Spleen (tissue), 11 donors: Measurements from ENCODE around the gene NCOA6. TPM values are rescaled to one million over a fixed set of nuclear protein-coding genes. Genes with fewer than 3 reads are reported as not detected.

Experiments used
- DNase-seq: peaks from one replicate; pipeline ENCODE4 v3.0.0-alpha.2; 2020
- H3K27ac ChIP-seq, 8 donors: fragments of 200-600 bp; sonication (generic) in 7 of 8; 1 replicate in 4 of 8; 2 replicates in 4 of 8; pipeline versions ENCODE4 v1.5.0 to v1.8.0; 2016 to 2021; ENCODE audit warnings: inconsistent platforms in 4 of 8, mild to moderate bottlenecking in 4 of 8, moderate library complexity in 1 of 8
- H3K27me3 ChIP-seq, 7 donors: fragments of 200-600 bp; sonication (generic) in 6 of 7; replicated peaks in 1 of 7; 1 replicate in 4 of 7; 2 replicates in 3 of 7; pipeline versions ENCODE4 v1.5.0 to v1.8.0; 2016 to 2021; ENCODE audit warnings: inconsistent platforms in 3 of 7, mild to moderate bottlenecking in 1 of 7
- H3K36me3 ChIP-seq, 6 donors: fragments of 200-600 bp; sonication (generic) in 5 of 6; 1 replicate in 4 of 6; 2 replicates in 2 of 6; pipeline versions ENCODE4 v1.5.0 to v1.8.0; 2016 to 2021; ENCODE audit warnings: inconsistent platforms in 2 of 6
- H3K4me1 ChIP-seq, 6 donors: fragments of 200-600 bp; sonication (generic) in 5 of 6; 1 replicate in 3 of 6; 2 replicates in 3 of 6; pipeline versions ENCODE4 v1.5.0 to v1.8.0; 2016 to 2021; ENCODE audit warnings: inconsistent platforms in 3 of 6
- H3K4me3 ChIP-seq, 8 donors: fragments of 200-600 bp; sonication (generic) in 7 of 8; 1 replicate in 4 of 8; 2 replicates in 4 of 8; pipeline versions ENCODE4 v1.5.0 to v1.8.0; 2016 to 2021; ENCODE audit warnings: inconsistent platforms in 4 of 8, mild to moderate bottlenecking in 4 of 8, moderate library complexity in 2 of 8
- H3K9me3 ChIP-seq, 8 donors: fragments of 200-600 bp; sonication (generic) in 7 of 8; 1 replicate in 4 of 8; 2 replicates in 4 of 8; pipeline versions ENCODE4 v1.5.0 to v1.8.0; 2016 to 2021; ENCODE audit warnings: inconsistent platforms in 4 of 8
- CTCF ChIP-seq, 11 experiments: fragments of 200-600 bp in 7 of 11; fragments of 450-650 bp in 4 of 11; sonication (generic) in 4 of 11; IDR thresholded peaks in 8 of 11; conservative IDR thresholded peaks in 3 of 11; 1 replicate in 7 of 11; 2 replicates in 4 of 11; pipeline versions ENCODE4 v1.4.0 to v1.8.0; 2016 to 2021; ENCODE audit warnings: antibody characterized with exemption in 11 of 11, inconsistent platforms in 4 of 11, mild to moderate bottlenecking in 1 of 11
- POLR2A ChIP-seq, 3 donors: fragments of 450-650 bp; IDR thresholded peaks; one replicate each; pipeline ENCODE4 v1.5.1; 2017; ENCODE audit warnings: antibody characterized with exemption in 3 of 3, mild to moderate bottlenecking in 1 of 3
- POLR2AphosphoS5 ChIP-seq, 3 donors: sonication (generic); formaldehyde crosslinking; IDR thresholded peaks; one replicate each; pipeline ENCODE4 v1.5.1; 2017; ENCODE audit warnings: antibody characterized with exemption in 3 of 3
- WGBS, 5 donors: extraction: QIAGEN DNeasy Blood & Tissue Kit in 3 of 5; methylation state at CpG; one replicate each; pipeline versions ENCODE4 v1.1.5 to v1.1.7; 2013 to 2018; 5-methylcytosine and 5-hydroxymethylcytosine counted together
- intact Hi-C: fragments of 100-400 bp; cut with DNase I; formaldehyde crosslinking; loops from one replicate; pipeline ENCODE4 v1.15.0; 2023; ENCODE audit warnings: low total_unique reads
- polyA plus RNA-seq, 3 donors: library from polyadenylated mRNA; stranded (reverse); fragments of 200-250 nt; gene quantifications; one replicate each; pipeline ENCODE4 v1.2.1, GENCODE V29; 2013
- total RNA-seq, 7 donors: library from RNA; depleted of rRNA in 3 of 7; stranded (reverse); fragments of >200 nt in 3 of 7; fragmentation: NEBNext Ultra II Directional in 4 of 7; extraction: Animal tissue kit (Norgen Biotek cat#: 25700) in 4 of 7; gene quantifications; one replicate each; pipeline versions ENCODE4 v1.1.0 to v1.2.1, GENCODE V29; 2016 to 2021
- donor health status: healthy with polysubstance abuse.
- donor health status: DM: no; HTN: no; CAD: no; lungs with moderate emphysema.
- donor health status: DM: no; HTN: no; CAD: no.
- donor health status: Bipolar disorder and iron deficiency.
- donor health status: healthy.
- donor health status: DM: no; HTN: no; CAD: no.
- donor health status: DM: yes; HTN: yes; CAD: no.

The NCOA6 gene
- total and polyA plus RNA-seq, 10 donors: 13.6 to 32.8 (median 26.4) TPM

- TF ChIP-seq POLR2A (IDR thresholded peaks at IDR 0.05) (no peak), CTCF (IDR thresholded peaks at IDR 0.05 in 8 of 11, conservative IDR thresholded peaks at IDR 0.05 in 3 of 11) (no peak), POLR2AphosphoS5 (IDR thresholded peaks at IDR 0.05) (no peak)
- Histone ChIP-seq H3K27ac (peak overlapping the region; percentile 82 to 100 (median 99)), H3K4me1 (peaks cover 7 to 54% (median 35%) of the 10 kb centered on the region in 6 donors), H3K27me3 (no peaks in the 10 kb centered on the region), H3K36me3 (no peaks in the 10 kb centered on the region), H3K4me3 (peak overlapping the region; percentile 63 to 79 (median 71)), H3K9me3 (no peaks in the 10 kb centered on the region)
- no peak for DNase-seq
- intact Hi-C loops: no loop called here
- WGBS, 5 donors: 0 to 3% (median 2%) methylated on average over 29 to 38 of the region's 38 CpGs
Observed at GRCh38 chr20:34703424-34704176, 121.9 kb downstream of the NCOA6 start.

DNA sequence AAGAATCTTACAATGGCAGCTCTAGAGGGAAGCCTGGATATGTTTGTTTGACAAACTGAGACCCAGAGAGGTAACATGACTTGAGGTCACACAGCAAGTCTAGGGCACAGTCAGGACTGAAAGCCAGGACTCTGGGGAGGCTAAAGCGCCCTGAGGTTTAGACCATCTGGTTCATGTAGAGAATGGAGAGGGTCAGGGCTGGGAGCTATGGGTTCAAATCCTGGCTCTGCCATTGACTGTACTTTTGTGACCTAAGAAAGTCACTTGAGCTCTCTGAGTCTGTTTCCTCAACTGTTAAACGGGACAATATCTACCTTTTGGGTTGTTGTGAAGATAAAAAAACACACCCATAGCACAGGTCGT, 122.4 kb downstream of the NCOA6 start:
- 38 to 50% (median 40%) methylated on average over 3 of the region's 3 CpGs for WGBS, 5 donors
- Histone ChIP-seq H3K27ac (peak overlapping the region in 1 of 8 donors; percentile 100), H3K4me3 (peak overlapping the region in 2 of 8 donors; percentile 68 to 76), H3K36me3 (no peaks in the 10 kb centered on the region), H3K27me3 (no peaks in the 10 kb centered on the region), H3K4me1 (peaks cover 7 to 48% (median 32%) of the 10 kb centered on the region in 6 donors), H3K9me3 (no peaks in the 10 kb centered on the region)
- intact Hi-C loops: no loop called here
- TF ChIP-seq POLR2A (IDR thresholded peaks at IDR 0.05): no peak
- no peak for DNase-seq

GRCh38 chr20:34701405-34702085, 123.9 kb downstream of the NCOA6 start:
- Histone ChIP-seq H3K27ac (no peak overlapping the region), H3K36me3 (no peaks in the 10 kb centered on the region), H3K4me1 (peaks cover 7 to 34% (median 24%) of the 10 kb centered on the region in 6 donors), H3K27me3 (no peaks in the 10 kb centered on the region), H3K4me3 (no peak overlapping the region), H3K9me3 (no peaks in the 10 kb centered on the region)
- DNase-seq: no peak
- WGBS, 5 donors: 79 to 95% (median 82%) methylated on average over 5 to 6 of the region's 6 CpGs
- intact Hi-C loops: no loop called here
- TF ChIP-seq CTCF (IDR thresholded peaks at IDR 0.05 in 8 of 11, conservative IDR thresholded peaks at IDR 0.05 in 3 of 11) (no peak), POLR2AphosphoS5 (IDR thresholded peaks at IDR 0.05) (no peak), POLR2A (IDR thresholded peaks at IDR 0.05) (no peak)

DNA sequence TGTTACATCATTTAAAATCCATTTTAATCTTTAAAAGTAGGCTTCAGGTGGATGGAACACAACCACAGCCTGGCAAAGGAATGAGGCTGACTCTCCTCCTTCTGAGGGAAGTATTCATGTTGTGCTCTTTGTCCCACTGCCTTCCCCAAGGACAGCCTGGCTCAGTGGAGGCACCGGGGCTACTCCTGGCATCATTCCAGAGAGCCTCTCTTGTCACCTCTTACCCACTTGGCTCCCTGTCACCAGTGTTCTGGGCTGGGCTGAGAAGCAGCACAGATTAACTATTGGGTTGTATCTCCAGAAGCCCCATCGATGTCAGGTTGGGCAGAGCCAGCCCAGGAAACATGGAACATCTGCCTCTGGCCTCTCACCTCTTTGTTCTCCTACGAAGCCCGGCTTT, 132.0 kb downstream of the NCOA6 start:
- Histone ChIP-seq H3K4me1 (peaks cover 0 to 5% (median 0%) of the 10 kb centered on the region in 6 donors), H3K27me3 (no peaks in the 10 kb centered on the region), H3K4me3 (no peak overlapping the region), H3K9me3 (no peaks in the 10 kb centered on the region), H3K27ac (no peak overlapping the region), H3K36me3 (no peaks in the 10 kb centered on the region)
- no peak for TF ChIP-seq POLR2AphosphoS5 (IDR thresholded peaks at IDR 0.05)
- TF ChIP-seq CTCF (IDR thresholded peaks at IDR 0.05 in 8 of 11, conservative IDR thresholded peaks at IDR 0.05 in 3 of 11): no peak
- TF ChIP-seq POLR2A (IDR thresholded peaks at IDR 0.05): no peak
- 56 to 81% (median 72%) methylated on average over 4 of the region's 4 CpGs for WGBS, 5 donors
- DNase-seq: no peak
- intact Hi-C loops: no loop called here
